HG03039 (cell line): ENCODE results near the gene KRTAP4-12.
"Not testable (repeated sequence)": the region's sequence is repeated elsewhere in the genome, so short reads cannot be mapped to it uniquely, and the experiment has no call there.

Experiments used
- ATAC-seq: cut with Tn5 transposase; IDR thresholded peaks from one replicate; pipeline ENCODE4 v1.9.1; 2021; ENCODE audit warnings: mild to moderate bottlenecking, moderate library complexity; ENCODE audit not compliant: unreplicated experiment

KRTAP4-12 gene

DNA sequence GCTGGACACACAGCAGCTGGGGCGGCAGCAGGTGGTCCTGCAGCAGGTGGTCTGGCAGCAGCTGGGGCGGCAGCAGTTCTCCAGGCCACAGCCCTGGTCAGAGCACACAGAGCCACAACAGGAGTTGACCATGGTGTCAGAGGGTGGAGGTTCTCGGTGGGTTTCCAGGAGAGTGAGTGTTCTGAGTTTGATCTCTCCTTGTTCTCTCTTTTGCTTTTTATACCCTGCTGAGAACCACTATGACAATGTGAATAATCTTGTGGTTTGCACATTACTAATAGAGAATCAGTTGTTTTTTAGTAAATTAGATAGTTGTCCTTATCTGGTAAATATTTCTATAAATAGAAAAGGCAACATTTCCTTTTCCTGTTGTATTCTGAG is at the start of gene KRTAP4-12:
Gene KRTAP4-12 (minus strand): TSS at position 192 of the 381 bp plus-strand sequence. CDS start 60 bp downstream, at position 132.
- not testable (repeated sequence) for ATAC-seq

DNA sequence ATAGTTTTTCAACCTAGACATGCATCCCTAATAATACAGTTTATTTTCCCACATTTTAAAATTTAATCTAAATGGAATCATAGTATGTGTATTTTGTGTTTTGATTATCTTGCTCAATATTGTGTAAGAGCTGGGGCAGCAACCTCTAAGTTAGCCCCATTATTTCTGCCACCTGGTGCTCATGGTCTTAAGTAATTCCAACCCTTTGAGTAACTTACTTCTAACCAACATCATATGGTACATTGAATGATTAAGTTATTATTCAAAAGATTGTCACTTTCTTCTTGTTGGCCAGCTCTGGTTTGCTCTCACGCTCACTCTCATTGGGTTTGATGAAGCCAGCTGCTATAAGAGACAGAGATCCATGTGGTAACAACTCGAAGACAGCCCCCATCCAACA is 47.9 kb upstream of the KRTAP4-12 start:
- ATAC-seq, result no peak

DNA sequence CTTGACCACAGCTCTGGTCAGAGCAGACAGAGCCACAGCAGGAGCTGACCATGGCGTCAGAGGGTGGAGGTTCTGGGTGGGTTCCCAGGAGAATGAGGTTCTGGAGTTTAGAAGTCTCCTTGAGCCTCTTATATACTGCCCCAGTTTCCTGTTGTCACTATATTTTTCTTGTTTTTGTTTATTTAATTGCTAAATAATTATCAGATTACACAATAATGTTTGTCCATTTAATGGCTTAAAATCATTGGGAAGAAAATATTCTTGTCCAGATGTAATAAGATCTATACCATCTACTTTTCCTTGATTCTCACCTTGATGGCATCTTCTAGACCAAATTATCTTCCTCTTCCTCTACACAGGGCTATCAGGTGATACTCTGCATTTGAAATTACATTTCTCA is 44.1 kb upstream of the KRTAP4-12 start, which contains the start of gene KRTAP4-3:
Gene KRTAP4-3 (minus strand): TSS at position 101 of the 400 bp plus-strand sequence. CDS start 49 bp downstream, at position 52.
- no peak for ATAC-seq

DNA sequence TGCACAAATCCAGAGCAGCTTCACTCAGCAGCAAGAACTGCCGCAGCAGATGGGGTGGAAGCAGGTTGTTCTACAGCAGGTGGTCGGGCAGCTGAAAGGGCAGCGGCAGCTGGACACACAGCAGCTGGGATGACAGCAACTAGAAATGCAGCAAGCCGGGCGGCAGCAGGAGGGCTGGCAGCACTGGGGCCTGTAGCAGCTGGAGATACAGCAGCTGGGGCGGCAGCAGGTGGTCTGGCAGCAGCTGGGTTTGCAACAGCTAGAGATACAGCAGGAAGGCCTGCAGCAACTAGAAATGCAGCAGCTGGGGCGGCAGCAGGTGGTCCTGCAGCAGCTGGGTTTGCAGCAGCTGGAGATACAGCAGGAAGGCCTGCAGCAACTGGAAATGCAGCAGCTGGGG is 43.6 kb upstream of the KRTAP4-12 start:
- ATAC-seq, result no peak

DNA sequence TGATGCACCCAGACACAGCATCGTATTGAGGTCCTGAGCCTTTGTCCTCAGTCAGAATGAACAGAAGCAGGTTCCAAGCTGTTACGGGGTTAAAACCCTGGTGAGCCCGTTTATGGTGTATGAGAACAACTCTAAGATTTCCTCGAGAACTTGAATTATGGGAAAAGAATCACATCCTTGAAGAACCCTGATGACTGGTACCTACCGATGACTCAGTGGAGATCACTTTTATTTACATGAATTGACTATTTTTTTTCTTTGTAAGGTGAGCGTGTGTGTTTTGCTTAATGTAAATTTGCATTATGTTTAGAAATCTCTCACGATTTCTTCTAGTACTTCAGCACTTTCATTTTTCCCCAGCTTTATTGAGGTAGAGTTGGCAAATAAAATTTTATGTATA is 39.8 kb upstream of the KRTAP4-12 start:
- ATAC-seq, result no peak

DNA sequence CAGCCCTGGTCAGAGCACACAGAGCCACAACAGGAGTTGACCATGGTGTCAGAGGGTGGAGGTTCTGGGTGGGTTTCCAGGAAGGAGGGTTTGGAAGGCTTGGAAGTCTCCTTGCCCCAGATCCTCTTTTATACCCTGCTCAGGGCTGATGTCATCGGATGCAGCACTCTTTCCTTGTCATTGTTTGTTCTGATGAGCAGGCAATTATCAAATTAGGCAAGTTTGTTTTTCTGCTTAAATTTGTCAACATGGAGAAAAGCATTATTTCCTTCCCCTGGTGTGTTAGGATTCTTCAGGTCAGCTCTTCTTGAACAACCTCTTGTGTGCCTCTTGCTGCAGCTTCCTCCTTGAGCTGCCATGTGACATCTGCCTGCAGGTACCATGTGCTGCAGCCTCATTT is 36.7 kb upstream of the KRTAP4-12 start, which contains the start of gene KRTAP4-4:
Gene KRTAP4-4 (minus strand): TSS at position 101 of the 400 bp plus-strand sequence. CDS start 57 bp downstream, at position 44.
- ATAC-seq, result no peak

DNA sequence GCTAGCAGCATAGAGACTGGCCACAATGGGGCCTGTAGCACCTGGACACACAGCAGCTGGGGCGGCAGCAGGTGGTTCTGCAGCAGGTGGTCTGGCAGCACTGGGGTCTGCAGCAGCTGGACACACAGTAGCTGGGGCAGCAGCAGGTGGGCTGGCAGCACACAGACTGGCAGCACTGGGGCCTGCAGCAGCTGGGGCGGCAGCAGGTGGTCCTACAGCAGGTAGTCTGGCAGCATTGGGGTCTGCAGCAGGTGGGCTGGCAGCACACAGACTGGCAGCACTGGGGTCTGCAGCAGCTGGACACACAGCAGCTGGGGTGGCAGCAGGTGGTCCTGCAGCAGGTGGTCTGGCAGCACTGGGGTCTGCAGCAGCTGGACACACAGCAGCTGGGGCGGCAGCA is 36.2 kb upstream of the KRTAP4-12 start:
- ATAC-seq, result not testable (repeated sequence)

DNA sequence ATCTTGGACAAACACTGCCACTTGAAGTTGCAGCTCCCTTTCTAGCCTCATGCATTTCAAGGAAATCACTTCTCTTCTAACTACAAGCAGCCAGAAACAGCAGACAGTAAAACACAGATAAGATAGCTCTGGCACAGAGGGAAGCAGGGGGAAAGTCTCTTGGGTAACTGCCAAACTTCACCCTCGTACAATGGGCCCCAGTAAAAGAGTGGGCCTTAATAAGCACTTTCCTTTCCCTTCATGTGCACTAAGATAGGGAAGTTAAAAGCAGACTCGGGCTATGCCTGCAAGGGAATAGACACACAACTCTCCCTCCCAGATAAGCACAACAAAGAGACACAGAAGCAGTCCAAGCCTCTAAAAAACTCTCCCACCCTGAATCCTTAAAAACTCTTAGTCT is 29.9 kb upstream of the KRTAP4-12 start:
- no peak for ATAC-seq

DNA sequence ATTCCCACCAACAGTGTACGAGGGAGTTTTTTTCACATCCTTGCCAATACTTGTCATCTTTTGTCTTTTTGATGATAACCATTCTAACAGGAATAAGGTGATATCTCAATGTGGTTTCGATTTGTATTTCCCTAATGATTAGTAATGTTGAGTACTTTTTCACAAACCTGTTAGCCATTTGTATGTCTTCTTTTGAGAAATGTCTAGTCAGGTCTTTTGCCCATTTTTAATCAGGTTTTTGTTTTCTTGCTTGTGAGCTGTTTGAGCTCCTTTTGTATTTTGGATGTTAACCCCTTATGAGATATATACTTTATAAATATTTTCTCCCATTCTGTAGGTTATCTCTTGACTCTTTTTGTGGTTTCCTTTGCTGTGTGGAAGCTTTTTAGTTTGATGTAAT is 27.5 kb upstream of the KRTAP4-12 start:
- no peak for ATAC-seq

DNA sequence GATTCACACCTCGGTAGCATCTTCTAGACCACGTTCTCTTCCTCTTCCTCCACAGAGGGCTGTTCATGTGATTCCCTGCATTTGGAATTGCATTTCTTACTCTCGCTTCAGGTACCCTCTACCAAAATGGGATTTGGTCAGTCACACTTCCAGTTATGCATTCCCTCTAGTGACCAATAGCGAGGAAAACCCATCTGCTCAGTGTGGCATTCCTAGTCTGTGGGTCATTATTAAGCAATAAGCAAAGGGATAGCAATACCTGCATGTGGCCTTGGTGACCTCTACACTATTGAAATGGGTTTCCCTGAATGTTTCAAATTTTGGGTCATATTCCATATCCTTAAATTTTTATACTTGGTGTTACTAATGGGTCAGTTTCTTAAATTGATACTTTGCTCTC is 26.0 kb upstream of the KRTAP4-12 start:
- no peak for ATAC-seq

DNA sequence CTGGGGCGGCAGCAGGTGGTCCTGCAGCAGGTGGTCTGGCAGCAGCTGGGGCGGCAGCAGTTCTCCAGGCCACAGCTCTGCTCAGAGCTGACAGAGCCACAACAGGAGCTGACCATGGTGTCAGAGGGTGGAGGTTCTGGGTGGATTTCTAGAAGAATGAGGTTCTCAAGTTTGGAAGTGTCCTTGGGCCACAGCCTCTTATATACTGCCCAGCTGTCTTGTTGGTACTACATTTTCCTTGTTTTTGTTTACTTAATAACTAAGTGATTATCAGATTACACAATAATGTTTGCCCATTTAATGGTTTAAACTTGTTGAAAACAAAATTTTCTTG is 25.6 kb upstream of the KRTAP4-12 start, which contains the start of gene KRTAP4-5:
Gene KRTAP4-5 (minus strand): TSS at position 174 of the 334 bp plus-strand sequence. CDS start 58 bp downstream, at position 116.
- no peak for ATAC-seq

DNA sequence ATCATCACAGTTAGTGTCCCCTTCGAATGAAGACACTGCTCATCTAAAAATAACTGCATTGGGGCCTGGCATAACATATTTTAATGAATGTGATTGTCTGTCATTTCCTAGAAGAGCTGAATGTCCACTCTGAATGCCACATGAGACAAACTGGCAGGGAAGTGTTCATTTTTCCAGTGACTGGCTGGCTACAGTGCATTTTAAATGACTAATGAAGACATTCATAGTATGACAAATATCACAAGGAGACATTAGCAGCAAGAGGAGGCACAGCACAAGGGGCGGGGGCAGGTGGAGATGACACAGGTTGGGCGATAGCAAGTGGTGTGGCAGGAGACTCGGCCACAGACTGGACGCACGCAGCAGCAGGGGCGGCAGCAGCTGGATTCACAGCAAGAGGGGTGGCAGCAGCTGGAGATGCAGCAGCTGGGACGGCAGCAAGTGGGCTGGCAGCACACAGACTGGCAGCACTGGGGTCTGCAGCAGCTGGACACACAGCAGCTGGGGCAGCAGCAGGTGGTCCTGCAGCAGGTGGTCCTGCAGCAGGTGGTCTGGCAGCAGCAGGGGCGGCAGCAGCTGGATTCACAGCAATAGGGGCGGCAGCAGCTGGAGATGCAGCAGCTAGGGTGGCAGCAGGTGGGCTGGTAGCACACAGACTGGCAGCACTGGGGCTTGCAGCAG is 25.1 kb upstream of the KRTAP4-12 start:
- not testable (repeated sequence) for ATAC-seq

DNA sequence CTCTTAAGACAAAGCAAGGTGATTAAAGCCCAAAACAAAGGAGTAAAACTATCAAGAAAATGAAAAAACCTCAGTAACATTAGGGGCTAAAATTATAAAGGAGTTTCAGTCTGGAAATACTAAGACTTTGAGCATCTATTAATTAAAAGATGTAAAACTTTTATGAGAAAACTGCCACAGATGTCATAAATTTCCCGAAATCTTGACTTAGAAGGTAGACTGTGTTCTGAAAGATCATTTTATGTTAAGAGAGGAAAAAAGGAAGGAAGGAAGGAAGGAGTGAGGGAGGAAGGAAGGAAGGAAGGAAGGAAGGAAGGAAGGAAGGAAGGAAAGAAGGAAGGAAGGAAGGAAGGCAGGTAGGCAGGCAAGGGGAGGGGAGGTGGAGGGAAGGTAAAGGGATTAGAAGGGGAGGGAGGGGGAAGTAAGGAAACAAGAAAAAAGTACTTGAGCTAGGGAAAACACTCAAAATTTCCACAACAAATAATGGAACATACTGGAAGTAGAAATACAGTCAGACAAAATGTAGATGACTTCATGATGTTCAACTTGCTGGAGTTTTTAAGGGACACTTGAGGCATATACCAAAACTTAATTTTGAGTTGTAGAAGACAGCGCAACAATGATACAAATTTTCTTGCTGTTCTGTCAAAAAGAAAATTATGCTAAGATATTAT is 23.7 kb upstream of the KRTAP4-12 start:
- no peak for ATAC-seq

DNA sequence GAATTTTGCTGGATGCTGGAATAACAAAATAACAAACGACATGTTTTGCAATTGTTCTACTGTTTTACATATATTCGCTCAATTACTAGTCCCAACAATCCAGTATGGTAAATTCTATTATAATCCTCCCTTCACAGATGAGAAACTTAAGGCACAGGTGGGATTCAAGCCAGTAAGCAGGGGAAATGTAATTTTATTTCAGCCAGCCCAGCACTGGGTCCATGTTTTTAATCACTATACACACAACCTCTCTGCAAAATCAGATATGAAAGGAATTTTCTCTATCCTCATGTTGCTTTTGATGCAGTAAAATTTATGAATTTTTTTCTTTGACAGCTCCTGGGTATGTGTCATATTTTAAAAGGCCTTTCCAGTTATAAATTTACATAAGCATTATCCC is 21.3 kb upstream of the KRTAP4-12 start:
- ATAC-seq, result no peak

DNA sequence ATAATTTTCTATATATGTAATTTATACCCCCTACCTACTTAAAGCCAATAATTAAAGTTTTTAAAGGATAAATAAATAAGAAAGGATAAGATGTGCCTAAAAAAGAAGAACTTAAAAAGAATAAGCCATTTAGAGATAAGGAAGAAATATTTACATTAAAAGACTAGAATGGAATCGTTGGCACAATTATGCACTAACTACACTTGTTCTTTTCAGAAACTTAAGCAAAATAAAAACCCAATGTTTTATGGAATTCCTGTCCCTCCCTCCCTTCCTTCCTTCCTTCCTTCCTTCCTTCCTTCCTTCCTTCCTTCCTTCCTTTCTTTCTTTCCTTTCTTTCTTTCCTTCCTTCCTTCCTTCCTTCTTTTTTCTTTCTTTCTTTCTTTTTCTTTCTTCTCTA is 20.9 kb upstream of the KRTAP4-12 start:
- no peak for ATAC-seq

DNA sequence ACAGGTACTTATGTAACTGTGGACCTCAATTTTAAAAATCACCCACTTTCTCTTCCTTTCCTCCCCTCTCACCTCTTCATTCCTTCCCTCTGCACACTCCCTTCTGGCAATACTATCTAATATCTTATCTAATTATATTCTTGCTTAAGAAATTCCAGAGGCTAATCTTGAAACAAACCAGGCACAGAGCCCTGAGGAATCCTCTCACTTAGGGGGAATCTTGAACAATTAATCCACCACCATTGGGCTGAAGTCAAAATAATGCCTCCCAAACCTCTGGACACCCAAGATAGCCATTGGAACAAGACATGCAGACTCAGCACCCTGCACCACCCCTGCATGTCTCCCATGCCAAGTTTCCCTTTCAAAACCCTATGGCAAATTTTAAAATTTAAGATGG is 17.4 kb upstream of the KRTAP4-12 start:
- ATAC-seq, result no peak

DNA sequence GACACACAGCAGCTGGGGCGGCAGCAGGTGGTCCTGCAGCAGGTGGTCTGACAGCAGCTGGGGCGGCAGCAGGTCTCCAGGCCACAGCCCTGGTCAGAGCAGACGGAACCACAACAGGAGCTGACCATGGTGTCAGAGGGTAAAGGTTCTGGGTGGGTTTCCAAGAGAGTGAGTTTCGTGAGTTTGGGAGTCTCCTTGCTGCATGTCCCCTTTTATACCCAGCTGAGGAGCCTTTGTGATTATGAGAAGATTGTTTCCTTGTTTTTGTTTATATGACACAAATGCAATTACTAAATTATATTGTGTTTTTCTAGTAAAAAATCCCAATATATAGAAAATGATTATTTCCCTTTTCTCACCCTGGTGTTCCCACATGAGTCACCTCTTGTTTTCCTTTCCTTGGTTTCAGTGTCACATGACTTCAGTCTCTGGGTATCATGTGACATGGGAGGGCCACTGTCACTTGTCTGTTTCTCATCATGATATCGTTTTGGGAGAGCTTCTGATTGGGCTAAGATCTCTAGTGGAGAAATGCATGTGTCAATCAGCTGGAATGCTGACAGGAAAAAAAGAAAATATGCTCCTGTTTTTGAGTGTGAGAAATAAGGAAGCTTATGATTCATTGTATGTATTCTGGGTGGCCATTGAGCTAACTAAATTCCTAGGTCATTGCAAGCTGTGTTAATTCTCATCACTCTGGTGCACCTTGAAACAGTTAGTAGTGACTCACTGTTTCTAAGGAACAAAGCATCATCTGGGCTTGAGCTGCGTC is 16.6 kb upstream of the KRTAP4-12 start, which contains the start of gene KRTAP4-6:
Gene KRTAP4-6 (minus strand): TSS at position 185 of the 772 bp plus-strand sequence. CDS start 57 bp downstream, at position 128.
- ATAC-seq, result no peak

DNA sequence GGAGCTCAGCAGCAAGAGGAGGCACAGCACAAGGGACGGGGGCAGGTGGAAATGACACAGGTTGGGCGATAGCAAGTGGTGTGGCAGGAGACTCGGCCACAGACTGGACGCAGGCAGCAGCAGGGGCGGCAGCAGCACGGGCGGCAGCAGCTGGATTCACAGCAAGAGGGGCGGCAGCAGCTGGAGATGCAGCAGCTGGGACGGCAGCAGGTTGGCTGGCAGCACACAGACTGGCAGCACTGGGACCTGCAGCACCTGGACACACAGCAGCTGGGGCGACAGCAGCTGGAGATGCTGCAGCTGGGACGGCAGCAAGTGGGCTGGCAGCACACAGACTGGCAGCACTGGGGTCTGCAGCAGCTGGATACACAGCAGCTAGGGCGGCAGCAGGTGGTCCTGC is 15.9 kb upstream of the KRTAP4-12 start:
- ATAC-seq, result not testable (repeated sequence)

DNA sequence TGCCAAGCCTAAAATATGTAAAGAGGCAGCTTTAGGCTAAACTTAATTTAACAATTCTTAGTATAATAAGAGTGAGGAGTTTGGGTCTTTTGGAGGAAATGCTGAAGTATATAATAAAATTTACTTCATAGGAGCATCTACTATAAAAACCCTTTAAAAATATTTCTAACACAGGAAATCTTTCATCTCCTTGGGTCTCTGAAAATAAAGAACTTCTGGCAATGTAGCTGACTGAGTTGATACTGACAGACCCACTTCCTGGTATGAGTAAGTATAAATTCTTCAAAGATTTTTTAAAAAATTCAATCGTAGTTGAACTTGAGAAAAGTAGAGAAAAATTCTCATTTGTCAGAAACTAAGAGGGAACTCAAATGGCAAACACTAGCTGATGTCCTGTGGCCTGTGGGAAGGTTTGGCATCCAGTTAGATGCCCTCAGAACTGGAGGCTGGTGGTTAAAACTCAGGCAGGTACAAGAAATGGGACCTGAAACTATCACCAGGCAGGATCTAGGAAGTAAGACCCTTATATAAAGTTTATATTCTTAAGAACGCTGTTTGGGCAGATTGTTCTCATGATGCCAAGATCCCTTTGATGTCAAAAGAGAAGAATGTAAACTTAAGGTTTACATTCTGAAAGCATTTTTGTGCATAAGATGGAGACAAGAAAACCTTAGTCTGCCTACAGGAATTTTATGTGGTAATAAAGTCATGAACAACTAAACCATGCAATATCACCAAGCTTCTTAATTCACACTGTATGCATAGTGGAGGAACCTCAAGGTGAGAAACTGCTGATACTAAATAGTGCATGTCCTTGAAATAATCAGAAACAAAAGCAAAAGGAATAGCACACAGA is 10.1 kb upstream of the KRTAP4-12 start:
- ATAC-seq, result no peak

DNA sequence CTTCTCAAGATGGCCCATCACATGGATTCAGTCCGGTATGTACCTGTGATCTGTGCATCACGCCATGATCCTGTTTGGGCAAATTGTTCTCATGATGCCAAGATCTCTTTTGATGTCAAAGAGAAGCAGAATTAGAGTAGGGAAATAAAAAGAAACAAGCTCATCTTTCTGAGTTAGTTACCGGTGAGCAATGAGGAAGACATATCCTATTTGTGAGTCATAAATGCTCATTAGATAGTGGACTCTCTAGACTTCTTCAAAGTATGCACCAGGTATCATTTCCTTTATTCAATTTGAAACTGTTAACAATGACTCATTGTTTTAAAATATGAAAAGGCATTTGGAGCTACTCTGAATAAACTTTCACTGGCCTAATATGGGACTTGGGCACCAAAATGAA is 8.0 kb upstream of the KRTAP4-12 start:
- ATAC-seq, result no peak
